Large intestine (tissue), 3 donors: ENCODE measurements around the gene C5orf63. TPM values are rescaled to one million over a fixed set of nuclear protein-coding genes. Genes with fewer than 3 reads are reported as not detected.

Source experiments
- DNase-seq, 2 donors: peaks; one replicate each; pipeline versions ENCODE4 v3.0.0 to v3.0.0-alpha.2; 2013
- H3K27ac ChIP-seq: one replicate; pipeline ENCODE4 v1.5.1; 2013; ENCODE audit warnings: low read length
- H3K27me3 ChIP-seq: 2 replicates; pipeline ENCODE4 v1.6.1; 2013; ENCODE audit warnings: low read length; ENCODE audit not compliant: control insufficient read depth, insufficient read depth
- H3K36me3 ChIP-seq: 2 replicates; pipeline ENCODE4 v1.6.1; 2013; ENCODE audit warnings: low read length; ENCODE audit not compliant: control insufficient read depth, insufficient read depth
- H3K4me1 ChIP-seq: one replicate; pipeline ENCODE4 v1.6.1; 2013; ENCODE audit warnings: low read length; ENCODE audit not compliant: control insufficient read depth, insufficient read depth
- H3K4me3 ChIP-seq: one replicate; pipeline ENCODE4 v1.5.1; 2013; ENCODE audit warnings: low read length
- H3K9me3 ChIP-seq: one replicate; pipeline ENCODE4 v1.6.1; 2013; ENCODE audit warnings: mild to moderate bottlenecking, low read depth, low read length, moderate library complexity; ENCODE audit not compliant: control insufficient read depth
- WGBS: methylation state at CpG from one replicate; pipeline ENCODE4 v1.1.5; 2013; ENCODE audit warnings: low lambda C conversion rate; ENCODE audit not compliant: insufficient coverage; 5-methylcytosine and 5-hydroxymethylcytosine counted together
- polyA plus RNA-seq: library from polyadenylated mRNA; unstranded; fragments of 120-200 nt; gene quantifications from one replicate; pipeline ENCODE4 v1.2.1, GENCODE V29; 2013

The C5orf63 gene
- polyA plus RNA-seq, 1 donor = 16.2 TPM

DNA sequence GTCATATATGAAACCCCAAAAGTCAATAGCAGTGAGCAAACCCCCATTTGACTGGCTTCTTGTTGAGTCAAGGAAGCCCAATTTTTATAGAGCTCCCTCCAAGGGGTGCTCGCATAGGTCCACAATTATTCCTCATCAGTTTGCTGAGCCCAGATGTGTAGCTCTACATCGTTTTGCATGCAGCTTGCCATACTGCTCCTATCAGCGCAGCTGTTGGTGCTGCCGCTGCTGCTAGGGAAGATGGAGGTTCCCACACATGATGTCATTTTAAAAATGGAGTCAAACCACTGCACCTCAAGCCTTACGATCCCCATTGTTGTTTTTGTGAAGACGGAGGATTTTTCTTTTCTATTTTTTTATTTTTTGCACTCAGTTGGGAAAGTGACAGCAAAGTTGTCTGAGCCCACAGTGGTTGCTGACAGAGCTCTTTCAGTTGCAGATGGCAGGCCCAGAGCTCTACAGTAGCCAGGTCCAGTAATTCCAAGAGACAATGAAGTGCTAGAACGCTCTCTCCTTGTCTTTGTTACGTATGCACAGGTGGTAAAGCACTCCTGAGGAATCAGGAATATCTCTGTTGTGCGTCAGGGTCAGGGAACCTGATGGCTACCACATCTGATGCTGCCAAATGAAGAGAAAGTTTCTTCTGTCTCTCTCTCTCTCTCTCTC, 23.2 kb upstream of the C5orf63 start:
- no peak overlapping the region for H3K27ac ChIP-seq
- H3K9me3 ChIP-seq = no peaks in the 10 kb centered on the region
- no peaks in the 10 kb centered on the region for H3K27me3 ChIP-seq
- 100% methylated on average over 5 of the region's 9 CpGs for WGBS
- H3K4me3 ChIP-seq = no peak overlapping the region
- DNase-seq = no peak
- H3K4me1 ChIP-seq = peaks cover 14% of the 10 kb centered on the region
- H3K36me3 ChIP-seq = no peaks in the 10 kb centered on the region

DNA sequence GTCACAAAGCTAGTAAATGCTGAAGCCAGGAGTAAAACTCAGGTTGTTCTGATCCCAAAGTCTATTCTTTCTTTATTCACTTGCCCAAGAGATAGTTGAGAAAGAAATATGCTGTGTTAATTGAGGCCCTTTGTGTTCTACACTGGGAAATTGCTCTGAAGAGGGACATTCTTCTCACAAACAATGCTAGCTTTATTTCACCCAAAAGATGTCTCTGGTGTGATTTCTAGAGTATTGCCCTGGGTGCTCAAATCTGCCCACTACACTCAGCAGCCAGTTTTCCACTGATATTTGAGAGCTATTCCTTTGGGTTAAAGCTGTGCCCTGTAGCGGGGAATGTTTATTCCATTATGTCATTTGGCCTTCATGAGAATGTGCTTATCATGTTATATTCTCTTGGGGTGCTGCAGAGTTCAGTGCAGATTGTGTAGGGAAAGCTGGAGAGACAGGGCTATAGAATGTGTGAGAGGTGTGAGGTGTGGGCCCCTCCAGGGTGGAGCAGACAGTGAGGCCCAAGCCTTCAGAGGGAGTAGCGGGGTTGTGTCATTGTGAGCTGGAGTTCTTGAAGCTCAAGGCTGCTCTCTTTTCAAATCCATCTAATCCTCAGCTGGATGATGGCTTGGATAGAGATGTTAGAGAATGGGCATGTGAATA, 21.0 kb upstream of the C5orf63 start:
- Histone ChIP-seq H3K9me3 (no peaks in the 10 kb centered on the region), H3K4me3 (no peak overlapping the region), H3K27ac (peak overlapping the region; percentile 72), H3K27me3 (no peaks in the 10 kb centered on the region), H3K4me1 (peaks cover 12% of the 10 kb centered on the region), H3K36me3 (no peaks in the 10 kb centered on the region)
- WGBS = no CpG with 5 or more reads among the region's 2 CpGs
- peak; percentile 75 to 87 for DNase-seq

DNA sequence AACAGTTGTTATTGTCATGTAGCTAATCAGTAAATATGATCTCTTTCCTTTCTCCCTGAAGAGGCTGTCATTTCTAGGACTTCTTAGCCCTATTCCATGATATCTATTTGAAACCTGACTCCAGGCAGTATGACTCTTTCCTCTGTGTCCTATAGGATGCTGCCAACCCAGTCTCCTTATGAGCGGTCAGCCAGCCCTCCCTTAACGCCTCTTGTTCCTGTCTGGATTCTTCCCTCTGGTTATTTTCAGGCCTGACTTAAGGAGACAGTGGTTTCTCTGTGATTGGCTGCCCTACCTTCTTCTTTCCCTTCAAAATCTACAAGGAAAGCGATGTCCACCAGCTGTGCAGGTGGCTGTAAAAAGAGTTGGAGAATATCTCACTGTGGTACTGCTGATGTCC, 19.4 kb upstream of the C5orf63 start:
- no peak for DNase-seq
- Histone ChIP-seq H3K27me3 (no peaks in the 10 kb centered on the region), H3K4me1 (peaks cover 21% of the 10 kb centered on the region), H3K9me3 (no peaks in the 10 kb centered on the region), H3K36me3 (no peaks in the 10 kb centered on the region), H3K27ac (no peak overlapping the region), H3K4me3 (no peak overlapping the region)
- WGBS = no CpG with 5 or more reads among the region's 3 CpGs

DNA sequence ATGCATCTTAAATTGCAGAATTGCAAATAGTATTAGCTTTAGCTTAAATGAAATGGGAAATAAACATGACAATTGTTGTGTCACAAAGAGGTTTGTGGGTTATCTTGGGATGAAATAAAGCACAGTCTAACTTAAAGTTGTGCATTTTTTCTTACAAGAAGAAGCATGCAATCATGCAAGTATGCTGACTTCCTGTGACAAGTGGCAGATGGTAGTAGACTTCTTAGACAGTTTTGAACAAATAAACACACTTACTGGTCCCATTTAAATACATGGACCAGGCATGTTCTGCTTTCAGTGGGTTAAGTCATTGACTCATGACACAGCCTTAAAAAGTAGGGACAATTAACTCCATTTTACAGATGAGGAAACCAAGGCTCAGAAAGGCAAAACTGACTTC, 15.9 kb upstream of the C5orf63 start:
- no peak overlapping the region for H3K4me3 ChIP-seq
- H3K9me3 ChIP-seq = no peaks in the 10 kb centered on the region
- peaks cover 28% of the 10 kb centered on the region for H3K4me1 ChIP-seq
- H3K36me3 ChIP-seq = no peaks in the 10 kb centered on the region
- no peak for DNase-seq
- peak overlapping the region; percentile 94 for H3K27ac ChIP-seq
- H3K27me3 ChIP-seq = no peaks in the 10 kb centered on the region

DNA sequence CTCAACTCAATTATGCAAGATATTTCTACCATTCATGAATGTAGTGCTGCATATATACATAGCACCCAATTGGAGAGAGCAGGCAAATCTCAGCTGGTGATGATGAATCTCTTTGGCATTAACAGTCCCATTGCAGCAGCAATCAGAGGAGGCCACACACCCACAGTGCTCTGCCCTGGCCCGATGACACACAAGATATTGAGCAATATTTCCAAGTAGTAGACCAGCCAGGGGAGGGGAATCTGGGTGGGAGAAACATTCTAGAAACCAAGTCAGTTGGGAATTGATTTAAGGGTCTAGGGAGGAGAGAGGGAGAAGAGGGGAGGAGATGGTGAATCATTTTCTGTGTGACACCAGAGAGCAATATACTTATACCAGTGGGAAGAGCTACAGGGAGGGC, 14.9 kb upstream of the C5orf63 start:
- WGBS = no CpG with 5 or more reads among the region's 1 CpG
- Histone ChIP-seq H3K9me3 (no peaks in the 10 kb centered on the region), H3K4me3 (no peak overlapping the region), H3K27ac (peak overlapping the region; percentile 94), H3K27me3 (no peaks in the 10 kb centered on the region), H3K4me1 (peaks cover 28% of the 10 kb centered on the region), H3K36me3 (no peaks in the 10 kb centered on the region)
- peak; percentile 90 to 93 for DNase-seq

DNA sequence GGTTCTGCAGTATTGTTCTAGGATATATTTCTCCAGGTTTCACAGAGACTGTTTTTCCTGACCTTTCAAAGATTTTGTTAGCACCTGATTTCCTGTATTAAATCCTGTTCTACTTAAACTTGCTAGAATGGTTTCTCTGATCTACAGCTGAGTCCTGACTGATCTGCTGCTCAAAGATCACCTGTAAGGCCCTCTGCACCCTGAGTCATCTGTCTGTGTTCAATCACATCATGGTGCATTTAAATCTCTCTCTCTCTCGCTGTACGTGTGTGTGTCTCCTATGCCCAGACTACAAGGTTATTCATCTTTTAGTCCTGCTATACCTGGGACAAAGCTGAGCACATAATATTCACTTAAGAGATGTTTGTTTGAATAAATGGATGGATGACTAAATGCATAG, 13.3 kb upstream of the C5orf63 start:
- Histone ChIP-seq H3K36me3 (no peaks in the 10 kb centered on the region), H3K9me3 (no peaks in the 10 kb centered on the region), H3K4me1 (peaks cover 28% of the 10 kb centered on the region), H3K27me3 (no peaks in the 10 kb centered on the region), H3K27ac (peak overlapping the region; percentile 71), H3K4me3 (no peak overlapping the region)
- peak; percentile 52 to 73 for DNase-seq
- no CpG with 5 or more reads among the region's 2 CpGs for WGBS

DNA sequence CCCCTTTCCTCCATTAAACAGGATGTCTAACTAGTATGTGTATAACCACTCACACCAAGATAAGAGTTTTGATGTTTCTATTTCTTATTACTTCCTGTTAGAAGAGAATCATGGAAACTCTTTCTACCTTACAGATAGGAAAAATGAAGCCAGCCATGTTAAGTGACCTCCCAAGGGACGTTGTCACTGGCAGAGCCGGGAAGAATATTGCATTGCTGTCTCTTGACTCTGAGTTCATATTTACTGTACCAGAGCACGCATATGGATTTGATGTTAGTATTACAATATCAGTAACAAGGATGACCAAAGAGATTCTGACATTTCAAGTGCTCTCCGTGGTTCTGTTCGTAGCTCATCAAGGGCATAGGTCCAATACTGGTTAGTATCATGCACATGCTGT, 12.5 kb upstream of the C5orf63 start:
- H3K27ac ChIP-seq = peak overlapping the region; percentile 71
- WGBS = no CpG with 5 or more reads among the region's 5 CpGs
- DNase-seq = no peak
- no peaks in the 10 kb centered on the region for H3K36me3 ChIP-seq
- H3K9me3 ChIP-seq = no peaks in the 10 kb centered on the region
- H3K27me3 ChIP-seq = no peaks in the 10 kb centered on the region
- H3K4me1 ChIP-seq = peaks cover 32% of the 10 kb centered on the region
- H3K4me3 ChIP-seq = no peak overlapping the region

DNA sequence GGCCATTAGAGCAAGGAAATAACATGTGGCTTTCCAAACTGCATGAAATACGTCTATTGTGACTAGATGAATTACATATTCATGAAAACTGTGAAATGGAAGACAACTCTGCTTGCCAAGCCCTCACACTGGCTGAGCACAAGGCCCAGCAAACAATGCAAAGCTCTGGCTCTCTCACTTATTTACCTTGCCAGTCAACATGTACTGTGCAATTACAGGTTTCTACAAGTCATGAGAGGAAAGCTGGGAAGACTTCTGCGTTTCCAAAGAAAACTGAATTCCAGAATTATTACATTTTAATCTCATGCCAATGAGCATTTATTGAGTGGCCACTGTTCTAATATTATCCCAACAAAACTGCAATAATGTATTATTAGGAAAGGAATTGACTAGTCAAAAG, 12.1 kb upstream of the C5orf63 start:
- H3K27me3 ChIP-seq = no peaks in the 10 kb centered on the region
- no peak overlapping the region for H3K27ac ChIP-seq
- H3K9me3 ChIP-seq = no peaks in the 10 kb centered on the region
- H3K4me3 ChIP-seq = no peak overlapping the region
- H3K36me3 ChIP-seq = no peaks in the 10 kb centered on the region
- WGBS = no CpG with 5 or more reads among the region's 2 CpGs
- no peak for DNase-seq
- peaks cover 36% of the 10 kb centered on the region for H3K4me1 ChIP-seq

DNA sequence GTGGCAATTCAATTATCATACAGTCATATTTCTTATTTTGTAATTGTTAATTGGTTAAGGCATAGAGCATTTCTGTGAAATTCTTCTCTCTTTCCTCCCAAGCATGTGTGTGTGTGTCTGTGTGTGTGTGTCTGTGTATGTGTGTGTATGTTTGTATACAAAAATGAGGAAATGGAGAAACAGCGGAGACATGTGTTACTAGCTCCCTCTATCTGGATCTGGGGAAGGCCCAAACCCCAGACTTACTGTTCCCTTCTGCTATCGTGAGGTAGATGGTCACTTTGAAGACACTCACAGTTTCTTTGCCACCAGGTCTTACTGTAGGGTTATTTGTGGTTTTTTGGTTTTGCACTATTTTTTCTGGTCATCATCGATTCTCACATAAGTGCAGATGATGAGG, 11.4 kb upstream of the C5orf63 start:
- H3K4me1 ChIP-seq = peaks cover 41% of the 10 kb centered on the region
- no peaks in the 10 kb centered on the region for H3K9me3 ChIP-seq
- no peaks in the 10 kb centered on the region for H3K36me3 ChIP-seq
- H3K27ac ChIP-seq = no peak overlapping the region
- H3K27me3 ChIP-seq = no peaks in the 10 kb centered on the region
- WGBS = no CpG with 5 or more reads among the region's 3 CpGs
- no peak for DNase-seq
- H3K4me3 ChIP-seq = no peak overlapping the region

DNA sequence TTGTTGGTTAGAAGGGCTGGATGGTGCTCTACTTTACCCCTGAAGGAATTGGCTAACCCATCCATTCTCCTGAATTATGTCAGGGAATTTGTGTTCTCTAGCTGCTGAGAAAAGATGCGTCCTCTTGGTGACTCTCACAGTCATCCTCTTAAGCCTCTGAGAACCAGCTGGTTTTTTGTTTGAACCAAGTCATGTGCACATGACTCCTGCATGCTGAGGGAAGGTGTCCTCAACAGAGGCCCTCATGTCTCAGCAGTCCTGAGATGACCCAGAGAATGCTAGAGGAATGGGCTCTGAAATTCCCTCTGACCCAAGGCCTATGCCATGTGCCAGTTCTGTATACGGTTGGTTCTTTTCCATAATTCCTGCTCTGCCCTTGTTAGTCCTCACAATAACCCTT, 10.4 kb upstream of the C5orf63 start:
- H3K36me3 ChIP-seq = no peaks in the 10 kb centered on the region
- no peak overlapping the region for H3K27ac ChIP-seq
- DNase-seq = no peak
- no peaks in the 10 kb centered on the region for H3K27me3 ChIP-seq
- no peak overlapping the region for H3K4me3 ChIP-seq
- H3K4me1 ChIP-seq = peaks cover 35% of the 10 kb centered on the region
- H3K9me3 ChIP-seq = no peaks in the 10 kb centered on the region
- WGBS = 100% methylated on average over 1 of the region's 2 CpGs

DNA sequence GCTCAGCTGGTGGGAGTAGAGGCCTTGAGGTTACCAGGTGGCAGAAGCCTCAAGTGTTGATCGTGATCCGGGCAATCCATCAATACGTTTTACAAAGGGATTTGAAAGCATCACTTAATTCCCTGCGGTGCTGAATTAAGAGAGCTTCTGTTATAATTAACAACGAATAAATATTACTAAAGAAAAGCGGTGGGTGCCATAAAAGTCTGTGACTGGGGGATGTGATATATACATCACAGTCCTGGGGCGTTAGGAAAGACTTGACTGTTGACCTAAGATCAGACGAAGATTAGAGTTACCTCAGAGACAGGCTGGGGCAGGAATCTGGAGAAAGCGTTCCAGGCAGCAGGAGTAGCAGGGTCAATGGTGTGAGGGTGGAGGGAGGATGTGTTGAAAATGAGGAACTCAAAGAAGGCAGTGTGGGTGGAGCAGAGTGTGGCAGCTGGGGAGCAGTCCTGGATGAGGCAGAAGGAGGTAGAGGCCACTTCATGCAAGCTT, 6.7 kb upstream of the C5orf63 start:
- Histone ChIP-seq H3K27me3 (no peaks in the 10 kb centered on the region), H3K4me3 (no peak overlapping the region), H3K9me3 (no peaks in the 10 kb centered on the region), H3K4me1 (peaks cover 38% of the 10 kb centered on the region), H3K36me3 (no peaks in the 10 kb centered on the region), H3K27ac (peak overlapping the region; percentile 46)
- DNase-seq = peak; percentile 45 to 63
- WGBS = no CpG with 5 or more reads among the region's 9 CpGs
